B cell (primary cell): ENCODE results near the gene USH1G. TPM values are rescaled to one million over a fixed set of nuclear protein-coding genes. Genes with fewer than 3 reads are reported as not detected.

ENCODE experiments used
- ATAC-seq: fragments of 200-7000 bp; cut with Tn5 transposase; one replicate; pipeline ENCODE4 v1.10.0; 2021; ENCODE audit warnings: low read depth, mild to moderate bottlenecking, moderate number of reproducible peaks, moderate library complexity
- CTCF ChIA-PET: fragments of 350-600 bp; sonication (Branson Sonifier 250); formaldehyde crosslinking; loops from one replicate; lab custom pipeline; 2021; ENCODE audit warnings: antibody characterized with exemption, inconsistent platforms; lab: Charles Lee
- POLR2A ChIA-PET: fragments of 350-600 bp; sonication (Branson Sonifier 250); formaldehyde crosslinking; loops from one replicate; lab custom pipeline; 2021; ENCODE audit warnings: antibody characterized with exemption; lab: Charles Lee
- DNase-seq: peaks from one replicate; pipeline ENCODE4 v3.0.0; 2013
- H2AFZ ChIP-seq: 2 replicates; pipeline ENCODE4 v1.6.1; 2012; ENCODE audit warnings: mild to moderate bottlenecking, low read depth, low read length; ENCODE audit not compliant: insufficient read depth, poor library complexity, severe bottlenecking
- H3K27ac ChIP-seq, 2 donors: 1 replicate in 1 of 2; 2 replicates in 1 of 2; pipeline ENCODE4 v1.5.1; 2012 to 2013; ENCODE audit warnings: low read length in 2 of 2, mild to moderate bottlenecking in 2 of 2, moderate library complexity in 1 of 2
- H3K27me3 ChIP-seq, 4 experiments: fragments of 200-600 bp in 1 of 4; sonication (generic) in 1 of 4; replicated peaks in 1 of 4; 1 replicate in 2 of 4; 2 replicates in 2 of 4; pipeline versions ENCODE4 v1.6.1 to v1.7.0; 2013 to 2016; ENCODE audit warnings: low read length in 3 of 4, mild to moderate bottlenecking in 2 of 4, mixed read lengths in 1 of 4, moderate library complexity in 1 of 4; ENCODE audit not compliant: insufficient read depth in 4 of 4, control insufficient read depth in 3 of 4; ENCODE audit errors: control extremely low read depth in 1 of 4
- H3K36me3 ChIP-seq, 2 experiments: replicated peaks in 1 of 2; 1 replicate in 1 of 2; 2 replicates in 1 of 2; pipeline versions ENCODE4 v1.6.1 to v1.7.1; 2013; ENCODE audit warnings: low read length in 1 of 2; ENCODE audit not compliant: insufficient read depth in 2 of 2, control insufficient read depth in 1 of 2; ENCODE audit errors: control extremely low read depth in 1 of 2, extremely low read depth in 1 of 2
- H3K4me1 ChIP-seq, 2 donors: fragments of 200-600 bp in 1 of 2; sonication (generic) in 1 of 2; 1 replicate in 1 of 2; 2 replicates in 1 of 2; pipeline versions ENCODE4 v1.5.1 to v1.6.1; 2013 to 2017; ENCODE audit warnings: low read length in 2 of 2; ENCODE audit not compliant: control insufficient read depth in 2 of 2, insufficient read depth in 2 of 2
- H3K4me2 ChIP-seq: replicated peaks from 2 replicates; pipeline ENCODE3; 2012; ENCODE audit warnings: mild to moderate bottlenecking, low read depth, low read length; ENCODE audit not compliant: poor library complexity, severe bottlenecking
- H3K4me3 ChIP-seq, 5 experiments: fragments of 200-600 bp in 1 of 5; sonication (generic) in 1 of 5; 1 replicate in 3 of 5; 2 replicates in 2 of 5; pipeline versions ENCODE4 v1.5.1 to v1.7.0; 2011 to 2016; ENCODE audit warnings: low read length in 4 of 5, mild to moderate bottlenecking in 4 of 5, low read depth in 2 of 5, control low read depth in 1 of 5, moderate library complexity in 1 of 5; ENCODE audit not compliant: insufficient read depth in 1 of 5; ENCODE audit errors: control extremely low read depth in 1 of 5, extremely low read depth in 1 of 5
- H3K79me2 ChIP-seq: fragments of 200-600 bp; sonication (generic); one replicate; pipeline ENCODE4 v1.6.0; 2016; ENCODE audit warnings: low read length; ENCODE audit not compliant: control insufficient read depth, insufficient read depth
- H3K9ac ChIP-seq: fragments of 200-600 bp; sonication (generic); 2 replicates; pipeline ENCODE4 v1.6.1; 2017; ENCODE audit warnings: mild to moderate bottlenecking, low read length, moderate library complexity
- H3K9me3 ChIP-seq, 3 donors: one replicate each; pipeline versions ENCODE4 v1.6.1 to v1.7.1; 2013; ENCODE audit warnings: low read length in 2 of 3; ENCODE audit not compliant: control insufficient read depth in 2 of 3, insufficient read depth in 1 of 3; ENCODE audit errors: control extremely low read depth in 1 of 3
- H4K20me1 ChIP-seq: 2 replicates; pipeline ENCODE4 v1.6.0; 2012; ENCODE audit warnings: mild to moderate bottlenecking, low read length; ENCODE audit not compliant: insufficient read depth, control insufficient read depth, poor library complexity, severe bottlenecking
- H3K27ac Mint-ChIP-seq: one replicate; pipeline ENCODE4 v1.8.0; 2021; ENCODE audit warnings: mixed read lengths
- H3K27me3 Mint-ChIP-seq: one replicate; pipeline ENCODE4 v1.8.0; 2021; ENCODE audit warnings: mixed read lengths
- H3K4me1 Mint-ChIP-seq: one replicate; pipeline ENCODE4 v1.8.0; 2021; ENCODE audit warnings: mixed read lengths
- H3K4me3 Mint-ChIP-seq: one replicate; pipeline ENCODE4 v1.8.0; 2021; ENCODE audit warnings: mixed read lengths
- H3K9me3 Mint-ChIP-seq: one replicate; pipeline ENCODE4 v1.8.0; 2022; ENCODE audit warnings: mixed read lengths; ENCODE audit not compliant: insufficient read depth
- CTCF ChIP-seq: fragments of 200-600 bp; IDR thresholded peaks from one replicate; pipeline ENCODE4 v1.8.0; 2022; ENCODE audit warnings: antibody characterized with exemption, mild to moderate bottlenecking
- EZH2 ChIP-seq: IDR thresholded peaks from 2 replicates; pipeline ENCODE4 v1.6.1; 2012; ENCODE audit warnings: borderline replicate concordance, low read depth, mild to moderate bottlenecking, moderate library complexity, low read length; ENCODE audit not compliant: insufficient read depth, poor library complexity, severe bottlenecking
- WGBS: methylation state at CpG from one replicate; pipeline ENCODE4 v1.1.5; 2013; ENCODE audit warnings: missing lambda C conversion rate; ENCODE audit not compliant: insufficient coverage; 5-methylcytosine and 5-hydroxymethylcytosine counted together
- intact Hi-C: fragments of 100-400 bp; cut with micrococcal nuclease; formaldehyde crosslinking; loops from one replicate; pipeline ENCODE4 v1.10.0; 2022
- polyA plus RNA-seq: library from polyadenylated mRNA; depleted of rRNA; stranded (reverse); fragments of >200 nt; gene quantifications from 2 replicates; pipeline ENCODE4 v1.2.3, GENCODE V29; 2012
- total RNA-seq, 2 donors: library from RNA; stranded (reverse); fragments of 120-200 nt in 1 of 2; gene quantifications; 1 replicate in 1 of 2; 2 replicates in 1 of 2; pipeline versions ENCODE4 v1.2.3 to v1.2.4, GENCODE V29; 2013 to 2022

Gene USH1G
- total and polyA plus RNA-seq, 2 donors (not counting 1 experiment from before 2014, with no cell fraction given): not detected

- peaks cover 7% of the 10 kb centered on the region for H3K4me1 Mint-ChIP-seq
- H3K9ac ChIP-seq: no peak overlapping the region
- peaks cover 2 to 11% of the 10 kb centered on the region in 2 donors for H3K4me1 ChIP-seq
- no peak for TF ChIP-seq EZH2
- TF ChIP-seq CTCF: no peak
- no peak overlapping the region for H3K4me3 Mint-ChIP-seq
- no peak overlapping the region for H3K27ac ChIP-seq
- H3K36me3 ChIP-seq: no peaks in the 10 kb centered on the region
- H3K27ac Mint-ChIP-seq: no peak overlapping the region
- no peak overlapping the region for H2AFZ ChIP-seq
- H3K4me3 ChIP-seq: no peak overlapping the region
- 97% methylated on average over 12 of the region's 12 CpGs for WGBS
- no peak for ATAC-seq
- peaks cover 0 to 3% (median 0%) of the 10 kb centered on the region in 4 experiments for H3K27me3 ChIP-seq
- intact Hi-C loops: no loop called here
- ChIA-PET POLR2A (interaction anchor here (0.9 kb wide), 1 partner anchor 9 kb away, joined by 3 read pairs; no protein-coding TSS in a partner anchor), CTCF (interaction anchor here (0.6 to 4.9 kb wide), 4 partner anchors 24 to 522 kb away, joined by 3 to 74 read pairs (median 30); partner anchors contain the start of genes ARMC7 and MRPL58)
- no peak overlapping the region for H3K4me2 ChIP-seq
- H4K20me1 ChIP-seq: no peaks in the 10 kb centered on the region
- no peaks in the 10 kb centered on the region for H3K9me3 ChIP-seq
- no peak for DNase-seq
- H3K79me2 ChIP-seq: no peaks in the 10 kb centered on the region
- H3K27me3 Mint-ChIP-seq: peaks cover 7% of the 10 kb centered on the region
- no peaks in the 10 kb centered on the region for H3K9me3 Mint-ChIP-seq
Measured at GRCh38 chr17:74964246-74964761, 41.2 kb upstream of the USH1G start.

GRCh38 chr17:74963656-74964055 is 40.6 kb upstream of the USH1G start:
- no peaks in the 10 kb centered on the region for H3K9me3 ChIP-seq
- ChIA-PET POLR2A (interaction anchor here (0.5 to 0.9 kb wide), 2 partner anchors 9 to 445 kb away, joined by 3 read pairs; no protein-coding TSS in a partner anchor), CTCF (interaction anchor here (0.6 to 4.9 kb wide), 8 partner anchors 10 to 522 kb away, joined by 3 to 139 read pairs (median 40); partner anchors contain the start of genes ARMC7, HID1, MRPL58 and NUP85)
- Mint-ChIP-seq H3K27ac (no peak overlapping the region), H3K27me3 (peaks cover 7% of the 10 kb centered on the region), H3K9me3 (no peaks in the 10 kb centered on the region), H3K4me3 (no peak overlapping the region), H3K4me1 (peaks cover 7% of the 10 kb centered on the region)
- H2AFZ ChIP-seq: no peak overlapping the region
- intact Hi-C loops: no loop called here
- H3K4me1 ChIP-seq: peaks cover 2 to 11% of the 10 kb centered on the region in 2 donors
- DNase-seq (no peak), ATAC-seq (no peak)
- H3K4me3 ChIP-seq: no peak overlapping the region
- H3K9ac ChIP-seq: no peak overlapping the region
- no peak overlapping the region for H3K27ac ChIP-seq
- TF ChIP-seq EZH2 (no peak), CTCF (no peak)
- H3K4me2 ChIP-seq: no peak overlapping the region
- H3K79me2 ChIP-seq: no peaks in the 10 kb centered on the region
- WGBS: 78% methylated on average over 12 of the region's 12 CpGs
- H3K27me3 ChIP-seq: peaks cover 0 to 3% (median 0%) of the 10 kb centered on the region in 4 experiments
- H3K36me3 ChIP-seq: no peaks in the 10 kb centered on the region
- H4K20me1 ChIP-seq: no peaks in the 10 kb centered on the region
